ENCODE results near the gene METTL27.

DNA sequence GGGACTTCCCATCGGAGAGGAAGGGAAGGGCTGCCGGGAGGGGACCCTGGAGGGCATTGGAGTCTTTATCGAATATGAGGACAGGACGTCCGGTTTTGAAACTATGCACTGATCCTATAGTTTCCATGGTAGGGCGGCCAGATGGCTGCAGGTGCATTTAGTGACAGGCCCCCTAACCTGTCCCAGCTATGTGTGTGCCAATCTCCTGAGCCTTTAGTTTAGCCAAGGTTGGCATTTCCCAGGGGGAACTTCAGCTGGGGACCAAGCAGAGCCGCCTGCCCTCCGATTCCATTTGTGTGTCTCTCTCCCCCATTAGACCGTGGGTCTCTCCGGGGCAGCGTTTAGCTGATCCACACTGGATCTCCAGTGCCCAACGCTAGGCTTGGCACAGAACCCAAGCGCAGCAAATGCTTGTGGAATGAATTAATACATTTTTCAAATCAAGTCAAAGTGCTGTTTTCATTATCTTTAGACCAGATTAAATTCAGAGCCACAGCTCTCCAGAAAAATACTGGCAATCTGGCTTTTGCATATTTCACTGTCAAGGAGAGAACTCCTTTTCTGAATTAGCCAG, 38.5 kb upstream of the METTL27 start:
- TF ChIP-seq POLR2A (IDR thresholded peaks at IDR 0.05) = no peak
- TF ChIP-seq, protein P1, sequence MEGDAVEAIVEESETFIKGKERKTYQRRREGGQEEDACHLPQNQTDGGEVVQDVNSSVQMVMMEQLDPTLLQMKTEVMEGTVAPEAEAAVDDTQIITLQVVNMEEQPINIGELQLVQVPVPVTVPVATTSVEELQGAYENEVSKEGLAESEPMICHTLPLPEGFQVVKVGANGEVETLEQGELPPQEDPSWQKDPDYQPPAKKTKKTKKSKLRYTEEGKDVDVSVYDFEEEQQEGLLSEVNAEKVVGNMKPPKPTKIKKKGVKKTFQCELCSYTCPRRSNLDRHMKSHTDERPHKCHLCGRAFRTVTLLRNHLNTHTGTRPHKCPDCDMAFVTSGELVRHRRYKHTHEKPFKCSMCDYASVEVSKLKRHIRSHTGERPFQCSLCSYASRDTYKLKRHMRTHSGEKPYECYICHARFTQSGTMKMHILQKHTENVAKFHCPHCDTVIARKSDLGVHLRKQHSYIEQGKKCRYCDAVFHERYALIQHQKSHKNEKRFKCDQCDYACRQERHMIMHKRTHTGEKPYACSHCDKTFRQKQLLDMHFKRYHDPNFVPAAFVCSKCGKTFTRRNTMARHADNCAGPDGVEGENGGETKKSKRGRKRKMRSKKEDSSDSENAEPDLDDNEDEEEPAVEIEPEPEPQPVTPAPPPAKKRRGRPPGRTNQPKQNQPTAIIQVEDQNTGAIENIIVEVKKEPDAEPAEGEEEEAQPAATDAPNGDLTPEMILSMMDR (IDR thresholded peaks at IDR 0.05) = no peak
- no peak for TF ChIP-seq POLR2AphosphoS5 (IDR thresholded peaks at IDR 0.05; ENCODE audit: insufficient read depth in 1 of 2, low read depth in 1 of 2)
